HG03097 (cell line): ENCODE data around the gene ZCCHC12.
"Not testable (repeated sequence)": the region's sequence is repeated elsewhere in the genome, so short reads cannot be mapped to it uniquely, and the experiment has no call there.

Experiments used
- ATAC-seq: cut with Tn5 transposase; IDR thresholded peaks from one replicate; pipeline ENCODE4 v1.9.1; 2021; ENCODE audit not compliant: unreplicated experiment, low FRiP score

The ZCCHC12 gene

GRCh38 chrX:118823263-118824172 lies at the start of gene ZCCHC12:
TSS of gene ZCCHC12 (plus strand) at chrX:118823824. CDS start at chrX:118825245, 1,421 bp downstream.
- ATAC-seq, result no peak

GRCh38 chrX:118779581-118779980 lies 44.0 kb upstream of the ZCCHC12 start:
- ATAC-seq, result no peak

- no peak for ATAC-seq
Measured at GRCh38 chrX:118780509-118780908, 43.1 kb upstream of the ZCCHC12 start.

GRCh38 chrX:118780911-118781310 lies 42.7 kb upstream of the ZCCHC12 start:
- ATAC-seq, result no peak

- no peak for ATAC-seq
Measured at GRCh38 chrX:118795528-118796280, 27.9 kb upstream of the ZCCHC12 start.

GRCh38 chrX:118802857-118803256 lies 20.8 kb upstream of the ZCCHC12 start:
- ATAC-seq, result no peak

GRCh38 chrX:118807151-118808017 lies 16.2 kb upstream of the ZCCHC12 start:
- ATAC-seq, result no peak

- not testable (repeated sequence) for ATAC-seq
Measured at GRCh38 chrX:118817257-118817656, 6.4 kb upstream of the ZCCHC12 start.

GRCh38 chrX:118824173-118824730 lies 628 bp downstream of the ZCCHC12 start:
- no peak for ATAC-seq

- no peak for ATAC-seq
Measured at GRCh38 chrX:118825227-118825626, 1.6 kb downstream of the ZCCHC12 start.

GRCh38 chrX:118839334-118839958 lies 15.8 kb downstream of the ZCCHC12 start:
- ATAC-seq, result peak; percentile 74

GRCh38 chrX:118847676-118848075 lies 24.1 kb downstream of the ZCCHC12 start:
- ATAC-seq, result no peak

- no peak for ATAC-seq
Measured at GRCh38 chrX:118853596-118853995, 30.0 kb downstream of the ZCCHC12 start.

GRCh38 chrX:118855681-118856310 lies 32.2 kb downstream of the ZCCHC12 start:
- ATAC-seq, result no peak

GRCh38 chrX:118857006-118857405 lies 33.4 kb downstream of the ZCCHC12 start:
- ATAC-seq, result no peak

- ATAC-seq, result no peak
Measured at GRCh38 chrX:118861338-118861737, 37.7 kb downstream of the ZCCHC12 start.

GRCh38 chrX:118862091-118862490 lies 38.5 kb downstream of the ZCCHC12 start:
- no peak for ATAC-seq

- ATAC-seq, result no peak
Measured at GRCh38 chrX:118862979-118863378, 39.4 kb downstream of the ZCCHC12 start.

- no peak for ATAC-seq
Measured at GRCh38 chrX:118864063-118864635, 40.5 kb downstream of the ZCCHC12 start.
